Measurements from ENCODE around the gene FBLN2. TPM values are rescaled to one million over a fixed set of nuclear protein-coding genes. Genes with fewer than 3 reads are reported as not detected.
"Not testable (repeated sequence)": the region's sequence is repeated elsewhere in the genome, so short reads cannot be mapped to it uniquely, and the experiment has no call there.

The FBLN2 gene
- total RNA-seq, 1 donor from 2014 or later, result 5.8 TPM

- H3K36me3 Mint-ChIP-seq (ENCODE audit: insufficient read depth), result no peaks in the 10 kb centered on the region
- peaks cover 8% of the 10 kb centered on the region for H3K27me3 Mint-ChIP-seq
- TF ChIP-seq CTCF (IDR thresholded peaks at IDR 0.05; ENCODE audit: unreplicated experiment), result no peak
- no peaks in the 10 kb centered on the region for H3K9me3 Mint-ChIP-seq (ENCODE audit: low read depth)
- no peak for DNase-seq (ENCODE audit: low spot score, unreplicated experiment)
- H3K4me1 Mint-ChIP-seq (ENCODE audit: low read depth), result peaks cover 11% of the 10 kb centered on the region
- no peak overlapping the region for H3K4me3 Mint-ChIP-seq (ENCODE audit: low read depth)
- no peak overlapping the region for H3K27ac Mint-ChIP-seq
Observed at GRCh38 chr3:13561967-13562366, 13.0 kb downstream of the FBLN2 start.

GRCh38 chr3:13562421-13562820 is 13.5 kb downstream of the FBLN2 start:
- peaks cover 11% of the 10 kb centered on the region for H3K4me1 Mint-ChIP-seq (ENCODE audit: low read depth)
- not testable (repeated sequence) for H3K4me3 Mint-ChIP-seq (ENCODE audit: low read depth); H3K27me3 Mint-ChIP-seq; DNase-seq (ENCODE audit: low spot score, unreplicated experiment); H3K9me3 Mint-ChIP-seq (ENCODE audit: low read depth); H3K36me3 Mint-ChIP-seq (ENCODE audit: insufficient read depth); H3K27ac Mint-ChIP-seq

- H3K36me3 Mint-ChIP-seq (ENCODE audit: insufficient read depth), result no peaks in the 10 kb centered on the region
- H3K27me3 Mint-ChIP-seq, result peaks cover 10% of the 10 kb centered on the region
- peaks cover 11% of the 10 kb centered on the region for H3K4me1 Mint-ChIP-seq (ENCODE audit: low read depth)
- H3K9me3 Mint-ChIP-seq (ENCODE audit: low read depth), result no peaks in the 10 kb centered on the region
- no peak overlapping the region for H3K27ac Mint-ChIP-seq
- DNase-seq (ENCODE audit: low spot score, unreplicated experiment), result no peak
- no peak overlapping the region for H3K4me3 Mint-ChIP-seq (ENCODE audit: low read depth)
- TF ChIP-seq CTCF (IDR thresholded peaks at IDR 0.05; ENCODE audit: unreplicated experiment), result no peak
Observed at GRCh38 chr3:13563321-13563720, 14.4 kb downstream of the FBLN2 start.

GRCh38 chr3:13563911-13564310 is 15.0 kb downstream of the FBLN2 start:
- peaks cover 11% of the 10 kb centered on the region for H3K4me1 Mint-ChIP-seq (ENCODE audit: low read depth)
- no peak overlapping the region for H3K4me3 Mint-ChIP-seq (ENCODE audit: low read depth)
- TF ChIP-seq CTCF (IDR thresholded peaks at IDR 0.05; ENCODE audit: unreplicated experiment), result no peak
- no peaks in the 10 kb centered on the region for H3K36me3 Mint-ChIP-seq (ENCODE audit: insufficient read depth)
- peaks cover 16% of the 10 kb centered on the region for H3K27me3 Mint-ChIP-seq
- no peak for DNase-seq (ENCODE audit: low spot score, unreplicated experiment)
- H3K27ac Mint-ChIP-seq, result no peak overlapping the region
- no peaks in the 10 kb centered on the region for H3K9me3 Mint-ChIP-seq (ENCODE audit: low read depth)

GRCh38 chr3:13564751-13565560 is 16.0 kb downstream of the FBLN2 start:
- no peak overlapping the region for H3K4me3 Mint-ChIP-seq (ENCODE audit: low read depth)
- no peaks in the 10 kb centered on the region for H3K36me3 Mint-ChIP-seq (ENCODE audit: insufficient read depth)
- TF ChIP-seq CTCF (IDR thresholded peaks at IDR 0.05; ENCODE audit: unreplicated experiment), result no peak
- DNase-seq (ENCODE audit: low spot score, unreplicated experiment), result no peak
- H3K27ac Mint-ChIP-seq, result no peak overlapping the region
- peaks cover 11% of the 10 kb centered on the region for H3K4me1 Mint-ChIP-seq (ENCODE audit: low read depth)
- no peaks in the 10 kb centered on the region for H3K9me3 Mint-ChIP-seq (ENCODE audit: low read depth)
- H3K27me3 Mint-ChIP-seq, result peaks cover 17% of the 10 kb centered on the region
